HepG2 (cell line): Measurements from ENCODE around the gene PRRC2A.

Experiments
- ERF ChIP-seq: IDR thresholded peaks from 2 replicates; pipeline ENCODE4 v1.6.1; 2018; ENCODE audit warnings: missing biosample characterization, missing genetic modification reagents
- MTA3 ChIP-seq: sonication (generic); formaldehyde crosslinking; IDR thresholded peaks from 2 replicates; pipeline ENCODE4 v1.4.0; 2020; ENCODE audit warnings: missing genetic modification reagents

GRCh38 chr6:31585491-31585890 lies 35.0 kb upstream of the PRRC2A start:
- no peak for TF ChIP-seq MTA3 (CRISPR knock-in tag)
- no peak for TF ChIP-seq ERF (CRISPR knock-in tag)
